AG10803 (cell line): ENCODE data around the gene SRR.
A peak's percentile ranks its signal among the peaks of the same experiment; 100 is the strongest.
"Not testable (repeated sequence)": the region's sequence is repeated elsewhere in the genome, so short reads cannot be mapped to it uniquely, and the experiment has no call there.

Experiments used
- DNase-seq: peaks from one replicate; pipeline ENCODE4 v3.0.0; 2010; ENCODE audit warnings: low read depth
- H3K4me3 ChIP-seq: 2 replicates; pipeline ENCODE4 v1.5.1; 2011; ENCODE audit warnings: mild to moderate bottlenecking, low read length, control low read depth
- CTCF ChIP-seq: conservative IDR thresholded peaks from 2 replicates; pipeline ENCODE4 v1.5.1; 2011; ENCODE audit warnings: mild to moderate bottlenecking, low read length, control low read depth, inconsistent platforms

The SRR gene, protein sequence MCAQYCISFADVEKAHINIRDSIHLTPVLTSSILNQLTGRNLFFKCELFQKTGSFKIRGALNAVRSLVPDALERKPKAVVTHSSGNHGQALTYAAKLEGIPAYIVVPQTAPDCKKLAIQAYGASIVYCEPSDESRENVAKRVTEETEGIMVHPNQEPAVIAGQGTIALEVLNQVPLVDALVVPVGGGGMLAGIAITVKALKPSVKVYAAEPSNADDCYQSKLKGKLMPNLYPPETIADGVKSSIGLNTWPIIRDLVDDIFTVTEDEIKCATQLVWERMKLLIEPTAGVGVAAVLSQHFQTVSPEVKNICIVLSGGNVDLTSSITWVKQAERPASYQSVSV

GRCh38 chr17:2303204-2304188 lies at the start of gene SRR, which contains the start of gene SMG6:
Gene SRR, plus strand, starts transcription at chr17:2303950. Its CDS starts 11,611 bp downstream, at chr17:2315561.
Gene SMG6, minus strand, starts transcription at chr17:2303785. Its CDS starts 65 bp downstream, at chr17:2303720.
- H3K4me3 ChIP-seq: peak within 1 kb of the TSS; percentile 88
- no peak for TF ChIP-seq CTCF
- DNase-seq: peak; percentile 82

DNA sequence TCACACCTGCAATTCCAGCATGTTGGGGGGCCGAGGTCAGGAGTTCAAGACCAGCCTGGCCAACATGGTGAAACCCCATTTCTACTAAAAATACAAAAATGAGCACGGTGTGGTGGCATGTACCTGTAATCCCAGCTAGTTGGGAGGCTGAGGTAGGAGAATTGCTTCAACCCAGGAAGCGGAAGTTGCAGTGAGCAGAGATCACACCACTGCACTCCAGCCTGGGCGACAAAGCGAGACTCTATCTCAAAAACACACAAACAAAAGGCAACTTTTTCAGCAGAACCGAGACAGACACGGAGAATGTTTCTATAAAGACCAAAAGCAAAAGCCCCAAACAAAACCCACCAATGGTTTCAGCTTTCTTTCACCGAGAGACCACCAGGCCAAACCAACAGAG lies 44.9 kb upstream of the SRR start:
- not testable (repeated sequence) for DNase-seq, H3K4me3 ChIP-seq

DNA sequence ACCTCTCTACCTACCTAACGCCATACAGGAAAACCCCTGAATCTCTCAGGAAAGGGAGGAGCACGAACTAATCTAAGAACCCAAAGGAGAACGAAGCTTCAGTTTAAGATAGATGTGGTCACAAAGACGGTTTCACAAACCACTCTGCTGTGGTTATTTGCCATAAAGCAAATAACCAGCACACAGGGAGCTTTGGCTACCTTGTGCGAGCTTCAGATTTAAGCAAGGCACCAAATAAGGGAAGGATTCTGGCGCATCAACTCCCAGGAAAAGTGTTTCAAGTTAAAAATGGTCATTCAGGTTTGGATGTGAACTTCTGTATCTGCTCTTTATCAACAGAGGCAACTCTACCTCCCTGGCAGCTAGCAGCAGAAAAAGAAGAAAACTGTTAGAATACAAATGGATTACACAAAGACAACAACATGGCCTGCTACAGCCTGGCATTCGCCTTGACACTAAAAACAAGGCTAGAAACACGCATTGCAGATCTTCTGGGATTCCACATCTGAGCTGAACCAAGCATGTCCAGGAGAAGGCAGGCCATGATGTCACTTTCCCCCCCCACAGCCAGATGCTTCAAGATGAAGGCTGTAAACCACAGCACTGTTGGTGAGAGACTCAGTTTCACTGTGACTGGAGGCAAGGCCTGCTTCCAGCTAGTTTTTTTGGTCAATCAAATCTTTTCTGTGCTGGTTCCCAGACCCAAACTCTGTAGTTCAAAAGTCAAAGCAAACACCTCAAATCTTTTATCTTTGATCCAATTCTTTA lies 43.8 kb upstream of the SRR start:
- no peak overlapping the region for H3K4me3 ChIP-seq
- DNase-seq: peak; percentile 91
- no peak for TF ChIP-seq CTCF

DNA sequence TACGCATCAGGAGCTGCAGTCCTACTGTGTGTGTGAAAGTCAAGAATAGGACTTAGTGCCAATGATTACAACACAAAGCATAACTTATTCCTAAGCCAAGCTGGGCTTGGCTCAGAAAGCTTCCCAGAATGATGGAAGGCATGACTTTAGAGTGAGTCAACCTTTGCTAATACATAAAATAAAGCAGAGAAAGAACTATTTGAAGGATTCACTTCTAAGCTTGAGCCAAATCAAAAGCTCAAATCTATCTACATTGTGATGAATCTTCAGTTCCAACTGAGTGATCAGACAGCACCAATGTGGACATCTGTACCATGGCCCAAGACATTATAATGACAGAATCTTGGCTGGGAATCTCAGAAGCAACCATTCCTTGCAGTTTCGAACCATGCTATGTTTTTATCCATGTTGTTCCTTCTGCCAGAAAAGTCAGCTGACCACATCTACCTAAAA lies 41.6 kb upstream of the SRR start:
- DNase-seq: peak; percentile 90
- no peak overlapping the region for H3K4me3 ChIP-seq
- TF ChIP-seq CTCF: no peak

- DNase-seq: no peak
- H3K4me3 ChIP-seq: no peak overlapping the region
- TF ChIP-seq CTCF: no peak
Measured at GRCh38 chr17:2263183-2264066, 40.3 kb upstream of the SRR start.

DNA sequence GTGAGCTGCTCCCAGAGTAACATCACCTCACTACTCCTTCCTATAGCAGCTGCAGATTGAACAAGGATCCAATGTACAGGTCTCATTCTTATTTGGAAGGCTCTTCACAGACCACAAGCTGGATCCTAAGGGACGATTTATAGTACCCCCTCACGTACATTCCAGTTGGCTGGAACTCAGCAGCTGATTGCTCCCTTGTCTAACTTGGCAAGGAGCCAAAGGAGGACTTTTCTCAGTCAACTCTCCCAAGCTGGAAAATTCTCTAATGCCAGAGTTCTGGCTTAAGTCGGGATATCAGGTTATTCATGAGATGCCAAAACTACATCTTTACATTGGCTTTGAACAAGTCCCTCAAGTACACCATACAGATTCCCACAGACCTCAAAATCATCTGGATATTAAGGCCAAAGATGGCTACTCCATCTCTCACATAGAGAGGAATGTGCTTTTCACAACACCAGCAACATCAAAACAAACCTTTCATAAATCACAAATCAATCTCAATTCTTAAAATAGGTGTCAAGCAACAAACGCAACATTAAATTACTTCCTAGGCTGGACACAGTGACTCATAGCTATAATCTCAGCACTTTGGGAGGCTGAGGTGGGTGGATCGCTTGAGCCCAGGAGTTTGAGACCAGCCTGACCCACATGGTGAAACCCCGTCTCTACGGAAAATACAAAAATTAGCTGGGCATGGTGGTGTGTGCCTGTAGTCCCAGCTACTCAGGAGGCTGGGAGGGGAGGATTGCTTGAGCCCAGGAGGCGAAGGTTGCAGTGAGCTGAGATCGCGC lies 39.5 kb upstream of the SRR start:
- DNase-seq: no peak
- no peak overlapping the region for H3K4me3 ChIP-seq
- no peak for TF ChIP-seq CTCF

DNA sequence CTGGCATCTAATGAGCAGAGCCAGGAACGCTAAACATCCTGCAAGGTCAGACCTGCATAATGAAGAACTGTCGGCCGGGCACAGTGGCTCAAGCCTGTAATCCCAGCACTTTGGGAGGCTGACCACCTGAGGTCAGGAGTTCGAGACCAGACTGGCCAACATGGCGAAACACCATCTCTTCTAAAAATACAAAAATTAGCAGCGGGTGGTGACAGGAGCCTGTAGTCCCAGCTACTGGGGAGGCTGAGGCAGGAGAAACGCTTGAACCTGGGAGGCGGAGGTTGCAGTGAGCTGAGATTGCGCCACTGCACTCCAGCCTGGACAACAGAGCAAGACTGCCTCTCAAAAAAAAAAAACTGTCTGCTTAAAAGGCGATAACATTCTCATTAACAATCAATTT lies 38.6 kb upstream of the SRR start:
- not testable (repeated sequence) for DNase-seq, H3K4me3 ChIP-seq
